A673 (cell line): ENCODE results near the gene ATP10B. TPM values are rescaled to one million over a fixed set of nuclear protein-coding genes. Genes with fewer than 3 reads are reported as not detected.

Source experiments
- BruUV-seq: library from RNA; stranded (reverse); fragments of 400-500 nt; replicated peaks from 2 replicates; lab custom pipeline; 2021; lab: Mats Ljungman, UMichigan
- CTCF ChIA-PET: fragments of 300-600 bp; sonication (Branson Sonifier 250); formaldehyde crosslinking; loops from one replicate; lab custom pipeline; 2022; ENCODE audit warnings: antibody characterized with exemption; lab: Charles Lee
- POLR2A ChIA-PET: fragments of 300-600 bp; sonication (Branson Sonifier 250); formaldehyde crosslinking; loops from one replicate; lab custom pipeline; 2022; ENCODE audit warnings: antibody characterized with exemption; ENCODE audit not compliant: low non-redundant PET; lab: Charles Lee
- DNase-seq: peaks from one replicate; pipeline ENCODE4 v3.0.0-alpha.2; 2015; ENCODE audit warnings: low spot score
- H3K27ac ChIP-seq: fragments of 200-600 bp; sonication (generic); 2 replicates; pipeline ENCODE4 v1.5.1; 2016; ENCODE audit warnings: mixed run types, low read depth, mild to moderate bottlenecking, mixed read lengths, antibody characterized with exemption, low read length; ENCODE audit not compliant: poor library complexity, severe bottlenecking
- H3K27me3 ChIP-seq: fragments of 200-600 bp; sonication (generic); replicated peaks from 2 replicates; pipeline ENCODE4 v1.6.1; 2017; ENCODE audit warnings: mixed run types, low read depth, mild to moderate bottlenecking, mixed read lengths, antibody characterized with exemption, low read length; ENCODE audit not compliant: insufficient read depth, poor library complexity
- H3K36me3 ChIP-seq: fragments of 200-600 bp; sonication (generic); 2 replicates; pipeline ENCODE4 v1.6.1; 2016; ENCODE audit warnings: mixed run types, mild to moderate bottlenecking, mixed read lengths, antibody characterized with exemption, low read length; ENCODE audit not compliant: insufficient read depth, poor library complexity, severe bottlenecking
- H3K4me1 ChIP-seq: fragments of 200-600 bp; sonication (generic); 2 replicates; pipeline ENCODE4 v1.6.1; 2017; ENCODE audit warnings: mixed run types, mild to moderate bottlenecking, mixed read lengths, antibody characterized with exemption, low read length; ENCODE audit not compliant: insufficient read depth, poor library complexity, severe bottlenecking
- H3K4me3 ChIP-seq: fragments of 200-600 bp; sonication (generic); 2 replicates; pipeline ENCODE4 v1.5.1; 2016; ENCODE audit warnings: low read depth, mixed run types, mild to moderate bottlenecking, mixed read lengths, low read length; ENCODE audit not compliant: poor library complexity, severe bottlenecking
- H3K9me3 ChIP-seq: fragments of 200-600 bp; sonication (generic); 2 replicates; pipeline ENCODE4 v1.6.1; 2016; ENCODE audit warnings: mixed run types, low read depth, mild to moderate bottlenecking, mixed read lengths, antibody characterized with exemption, low read length; ENCODE audit not compliant: poor library complexity, severe bottlenecking
- EZH2 ChIP-seq: fragments of 200-600 bp; sonication (generic); IDR thresholded peaks from 2 replicates; pipeline ENCODE4 v1.6.1; 2017; ENCODE audit warnings: borderline replicate concordance, low read depth, mild to moderate bottlenecking, mixed read lengths, antibody characterized with exemption, low read length; ENCODE audit not compliant: poor library complexity, severe bottlenecking
- intact Hi-C: fragments of 100-400 bp; cut with micrococcal nuclease; formaldehyde crosslinking; loops from one replicate; pipeline ENCODE4 v1.10.0; 2022; ENCODE audit not compliant: unreplicated experiment
- total RNA-seq: library from RNA; stranded (reverse); gene quantifications from 2 replicates; pipeline ENCODE4 v1.2.3, GENCODE V29; 2021
- TF ChIP-seq, protein P1 (sequence below): fragments of 300-800, 200-600 bp; sonication (generic); conservative IDR thresholded peaks from 2 replicates; pipeline ENCODE4 v1.5.1; 2017; ENCODE audit warnings: low read depth, mild to moderate bottlenecking, antibody characterized with exemption, low read length, moderate library complexity, mixed read lengths

ATP10B gene
- total RNA-seq, 1 experiment from 2014 or later: not detected

DNA sequence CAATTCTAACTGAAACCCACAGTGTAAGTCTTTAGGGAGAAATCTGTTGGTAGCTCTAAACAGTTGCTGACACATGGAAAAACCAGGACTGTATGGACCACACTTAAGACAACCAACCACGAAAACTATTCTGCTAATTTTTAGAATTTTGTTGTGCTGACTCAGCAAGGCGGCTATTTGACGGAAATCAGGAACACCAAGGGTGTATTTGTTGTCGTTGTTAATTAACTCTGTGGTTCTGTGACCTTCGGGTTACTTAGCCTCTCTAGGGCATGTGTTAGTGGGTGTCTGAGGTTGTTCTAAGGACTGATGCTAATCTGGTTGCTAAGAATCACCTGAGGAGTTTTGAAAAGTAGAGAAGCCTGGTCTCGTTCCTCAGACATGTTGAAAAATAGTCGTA, 79.2 kb downstream of the ATP10B start:
- CTCF ChIA-PET: no interaction called here
- no peak overlapping the region for H3K4me3 ChIP-seq
- no peaks in the 10 kb centered on the region for H3K9me3 ChIP-seq
- no peaks in the 10 kb centered on the region for H3K36me3 ChIP-seq
- DNase-seq: no peak
- no TSS peak for BruUV-seq
- POLR2A ChIA-PET: no interaction called here
- H3K27me3 ChIP-seq: no peaks in the 10 kb centered on the region
- TF ChIP-seq, protein P1, sequence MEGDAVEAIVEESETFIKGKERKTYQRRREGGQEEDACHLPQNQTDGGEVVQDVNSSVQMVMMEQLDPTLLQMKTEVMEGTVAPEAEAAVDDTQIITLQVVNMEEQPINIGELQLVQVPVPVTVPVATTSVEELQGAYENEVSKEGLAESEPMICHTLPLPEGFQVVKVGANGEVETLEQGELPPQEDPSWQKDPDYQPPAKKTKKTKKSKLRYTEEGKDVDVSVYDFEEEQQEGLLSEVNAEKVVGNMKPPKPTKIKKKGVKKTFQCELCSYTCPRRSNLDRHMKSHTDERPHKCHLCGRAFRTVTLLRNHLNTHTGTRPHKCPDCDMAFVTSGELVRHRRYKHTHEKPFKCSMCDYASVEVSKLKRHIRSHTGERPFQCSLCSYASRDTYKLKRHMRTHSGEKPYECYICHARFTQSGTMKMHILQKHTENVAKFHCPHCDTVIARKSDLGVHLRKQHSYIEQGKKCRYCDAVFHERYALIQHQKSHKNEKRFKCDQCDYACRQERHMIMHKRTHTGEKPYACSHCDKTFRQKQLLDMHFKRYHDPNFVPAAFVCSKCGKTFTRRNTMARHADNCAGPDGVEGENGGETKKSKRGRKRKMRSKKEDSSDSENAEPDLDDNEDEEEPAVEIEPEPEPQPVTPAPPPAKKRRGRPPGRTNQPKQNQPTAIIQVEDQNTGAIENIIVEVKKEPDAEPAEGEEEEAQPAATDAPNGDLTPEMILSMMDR: no peak
- TF ChIP-seq EZH2: no peak
- no peaks in the 10 kb centered on the region for H3K4me1 ChIP-seq
- intact Hi-C loops: no loop called here
- H3K27ac ChIP-seq: no peak overlapping the region

DNA sequence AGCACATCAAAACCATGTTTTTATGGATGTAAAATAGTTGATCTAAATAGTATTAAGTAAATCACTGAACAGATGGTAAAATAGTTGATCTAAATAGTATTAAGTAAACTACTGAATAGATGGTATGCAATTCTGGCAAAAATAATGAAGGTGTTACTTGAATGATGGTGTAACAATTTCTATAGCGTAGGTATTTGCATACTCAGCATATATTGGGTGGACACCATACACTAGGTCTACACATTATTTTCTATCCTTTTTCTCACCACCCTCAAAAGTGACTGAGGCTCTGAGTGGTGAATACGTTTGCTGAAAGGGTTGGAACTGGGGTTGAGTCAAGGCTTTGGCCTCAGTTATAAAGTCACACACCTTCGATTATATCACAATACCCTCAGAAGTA, 81.3 kb downstream of the ATP10B start:
- intact Hi-C loops: no loop called here
- no peak for TF ChIP-seq EZH2
- TF ChIP-seq, protein P1: no peak
- DNase-seq: no peak
- Histone ChIP-seq H3K27ac (no peak overlapping the region), H3K9me3 (no peaks in the 10 kb centered on the region), H3K4me3 (no peak overlapping the region), H3K4me1 (no peaks in the 10 kb centered on the region), H3K27me3 (no peaks in the 10 kb centered on the region), H3K36me3 (no peaks in the 10 kb centered on the region)
- ChIA-PET CTCF (no interaction called here), POLR2A (no interaction called here)
- BruUV-seq: no TSS peak

DNA sequence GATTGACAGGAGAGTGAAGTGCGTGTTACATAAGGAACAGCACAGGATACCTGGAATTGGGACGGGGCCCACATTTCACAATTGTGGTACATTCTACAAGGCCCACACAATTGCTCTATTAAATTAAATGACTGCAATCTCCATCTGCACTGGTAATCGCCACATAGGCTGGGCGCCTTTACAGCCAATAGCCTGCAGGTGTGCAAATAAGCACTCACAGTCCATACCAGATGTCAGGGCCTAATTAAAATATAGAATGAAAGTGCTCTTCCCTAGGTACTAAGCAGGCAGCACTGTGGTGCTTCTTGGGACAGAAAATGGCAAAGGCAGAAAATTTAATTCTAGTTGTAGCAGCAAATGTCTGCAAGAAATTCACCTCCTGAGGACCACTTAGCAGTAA, 82.7 kb downstream of the ATP10B start:
- TF ChIP-seq, protein P1: no peak
- no peak for TF ChIP-seq EZH2
- intact Hi-C loops: no loop called here
- no TSS peak for BruUV-seq
- Histone ChIP-seq H3K36me3 (no peaks in the 10 kb centered on the region), H3K9me3 (no peaks in the 10 kb centered on the region), H3K27me3 (no peaks in the 10 kb centered on the region), H3K4me3 (no peak overlapping the region), H3K27ac (no peak overlapping the region), H3K4me1 (no peaks in the 10 kb centered on the region)
- CTCF ChIA-PET: no interaction called here
- POLR2A ChIA-PET: no interaction called here
- DNase-seq: no peak
